Upper lobe of left lung (tissue), 4 donors: ENCODE results near the gene RGS7.

Experiments
- EP300 ChIP-seq, 4 donors: sonication (generic); formaldehyde crosslinking; IDR thresholded peaks; one replicate each; pipeline ENCODE4 v1.5.1; 2017; ENCODE audit warnings: antibody characterized with exemption in 4 of 4, control low read depth in 2 of 4
- POLR2A ChIP-seq, 4 donors: fragments of 450-650 bp; IDR thresholded peaks; one replicate each; pipeline ENCODE4 v1.5.1; 2016 to 2017; ENCODE audit warnings: antibody characterized with exemption in 4 of 4, mild to moderate bottlenecking in 2 of 4
- POLR2AphosphoS5 ChIP-seq, 2 donors: sonication (generic); formaldehyde crosslinking; IDR thresholded peaks; one replicate each; pipeline ENCODE4 v1.5.1; 2017; ENCODE audit warnings: antibody characterized with exemption in 2 of 2
- TF ChIP-seq, protein P1 (sequence below), 6 experiments: fragments of 450-650 bp in 4 of 6; fragments of 200-600 bp in 2 of 6; sonication (generic) in 2 of 6; IDR thresholded peaks; one replicate each; pipeline ENCODE4 v1.5.1; 2016 to 2019; ENCODE audit warnings: antibody characterized with exemption in 6 of 6

DNA sequence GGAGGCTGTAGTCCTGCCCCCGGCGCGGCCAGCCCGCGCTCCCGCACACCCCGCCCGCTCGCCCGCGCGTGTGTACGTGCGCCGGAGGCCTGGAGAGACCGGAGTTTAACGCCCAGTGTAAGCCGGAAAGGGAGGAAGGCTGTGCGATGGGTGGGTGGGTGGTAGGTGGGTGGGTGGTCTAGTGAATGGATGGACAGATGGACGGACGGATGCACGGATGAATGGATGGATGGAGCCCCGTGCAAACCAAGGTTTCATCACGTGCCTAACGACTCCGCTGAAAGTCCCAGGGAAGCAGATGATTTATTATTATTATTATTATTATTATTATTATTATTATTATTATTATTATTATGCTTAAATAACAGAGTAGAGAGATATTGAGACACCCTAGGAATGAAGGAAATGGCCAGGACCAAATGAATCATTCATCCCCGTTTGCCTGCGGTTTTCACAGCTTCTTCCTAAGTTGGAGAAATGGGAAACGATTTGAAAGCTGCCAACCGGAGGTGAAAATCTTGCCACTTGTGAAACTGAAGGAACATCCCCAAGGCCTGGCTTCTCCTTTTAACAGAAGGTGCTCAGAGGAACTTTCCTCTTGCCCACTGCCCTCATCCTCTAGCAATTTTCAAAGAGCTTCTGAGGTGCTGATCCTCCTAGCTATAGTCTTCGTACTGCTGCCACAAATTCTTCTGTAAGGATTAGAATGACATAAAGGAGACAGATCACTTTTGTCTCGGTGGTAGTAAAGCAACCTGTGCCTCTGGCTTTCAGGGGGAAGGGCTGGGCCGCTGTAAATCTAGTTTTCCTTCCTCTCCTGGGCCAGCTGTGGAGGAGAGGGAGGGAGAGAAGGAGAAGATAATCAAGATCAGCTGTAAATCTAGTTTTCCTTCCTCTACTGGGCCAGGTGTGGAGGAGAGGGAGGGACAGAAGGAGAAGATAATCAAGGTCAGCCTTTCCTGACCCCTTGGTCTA is 648 bp upstream of the RGS7 start:
- TF ChIP-seq POLR2A (IDR thresholded peaks at IDR 0.05) (no peak), EP300 (IDR thresholded peaks at IDR 0.05) (no peak), POLR2AphosphoS5 (IDR thresholded peaks at IDR 0.05) (no peak)
- TF ChIP-seq, protein P1, sequence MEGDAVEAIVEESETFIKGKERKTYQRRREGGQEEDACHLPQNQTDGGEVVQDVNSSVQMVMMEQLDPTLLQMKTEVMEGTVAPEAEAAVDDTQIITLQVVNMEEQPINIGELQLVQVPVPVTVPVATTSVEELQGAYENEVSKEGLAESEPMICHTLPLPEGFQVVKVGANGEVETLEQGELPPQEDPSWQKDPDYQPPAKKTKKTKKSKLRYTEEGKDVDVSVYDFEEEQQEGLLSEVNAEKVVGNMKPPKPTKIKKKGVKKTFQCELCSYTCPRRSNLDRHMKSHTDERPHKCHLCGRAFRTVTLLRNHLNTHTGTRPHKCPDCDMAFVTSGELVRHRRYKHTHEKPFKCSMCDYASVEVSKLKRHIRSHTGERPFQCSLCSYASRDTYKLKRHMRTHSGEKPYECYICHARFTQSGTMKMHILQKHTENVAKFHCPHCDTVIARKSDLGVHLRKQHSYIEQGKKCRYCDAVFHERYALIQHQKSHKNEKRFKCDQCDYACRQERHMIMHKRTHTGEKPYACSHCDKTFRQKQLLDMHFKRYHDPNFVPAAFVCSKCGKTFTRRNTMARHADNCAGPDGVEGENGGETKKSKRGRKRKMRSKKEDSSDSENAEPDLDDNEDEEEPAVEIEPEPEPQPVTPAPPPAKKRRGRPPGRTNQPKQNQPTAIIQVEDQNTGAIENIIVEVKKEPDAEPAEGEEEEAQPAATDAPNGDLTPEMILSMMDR (IDR thresholded peaks at IDR 0.05) = no peak
